GM19025 (cell line): ENCODE data around the gene OLFML2B.
"Not testable (repeated sequence)": the region's sequence is repeated elsewhere in the genome, so short reads cannot be mapped to it uniquely, and the experiment has no call there.

ENCODE experiments used
- ATAC-seq: cut with Tn5 transposase; IDR thresholded peaks from one replicate; pipeline ENCODE4 v1.9.1; 2021; ENCODE audit warnings: mild to moderate bottlenecking, low read depth, moderate library complexity; ENCODE audit not compliant: unreplicated experiment

The OLFML2B gene

GRCh38 chr1:162036163-162036562 lies 12.5 kb upstream of the OLFML2B start:
- ATAC-seq, result no peak

GRCh38 chr1:162035241-162035640 lies 11.6 kb upstream of the OLFML2B start:
- no peak for ATAC-seq

DNA sequence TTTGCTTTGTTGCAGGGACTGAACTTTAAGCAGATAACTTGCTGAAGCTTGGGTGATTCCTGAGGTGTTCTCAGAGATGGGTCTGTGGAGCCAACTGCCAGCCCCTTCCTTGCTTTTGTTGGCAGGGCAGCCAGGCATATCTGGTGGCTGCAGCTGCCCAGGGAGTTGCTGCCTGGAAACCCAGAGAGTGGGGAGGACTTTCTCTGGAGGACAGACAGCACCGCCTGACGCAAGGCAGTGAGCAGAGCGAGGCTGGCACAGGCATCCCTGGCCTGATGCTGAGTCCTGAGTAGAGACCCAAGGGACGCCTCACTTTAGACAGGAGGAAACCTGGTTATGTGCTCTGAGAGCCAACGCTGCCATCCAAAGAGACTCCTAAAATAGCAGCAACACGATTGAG lies 9.8 kb upstream of the OLFML2B start:
- ATAC-seq, result no peak

GRCh38 chr1:162030759-162031280 lies 7.2 kb upstream of the OLFML2B start:
- no peak for ATAC-seq

- no peak for ATAC-seq
Observed at GRCh38 chr1:162029157-162029556, 5.5 kb upstream of the OLFML2B start.

- ATAC-seq, result no peak
Observed at GRCh38 chr1:162028726-162029125, 5.1 kb upstream of the OLFML2B start.

DNA sequence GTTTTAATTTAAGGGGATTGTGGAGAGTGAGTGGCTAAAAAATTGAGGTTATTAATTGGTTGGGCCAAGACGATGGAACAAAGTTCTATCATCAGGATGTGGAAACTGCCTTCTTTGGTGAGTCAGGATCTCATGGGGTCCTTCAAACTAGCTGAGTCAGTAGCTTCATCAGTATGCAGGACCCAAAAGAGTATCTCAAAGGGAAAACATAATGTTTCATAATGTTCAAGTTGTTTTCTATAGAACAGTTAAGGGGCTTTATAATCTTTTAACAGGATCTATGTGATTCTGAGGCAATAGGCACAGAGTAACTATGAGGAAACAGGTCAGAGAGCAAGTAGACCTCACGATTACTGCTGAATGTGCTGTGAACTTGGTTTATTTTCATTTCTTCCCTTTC lies 3.2 kb upstream of the OLFML2B start:
- no peak for ATAC-seq

DNA sequence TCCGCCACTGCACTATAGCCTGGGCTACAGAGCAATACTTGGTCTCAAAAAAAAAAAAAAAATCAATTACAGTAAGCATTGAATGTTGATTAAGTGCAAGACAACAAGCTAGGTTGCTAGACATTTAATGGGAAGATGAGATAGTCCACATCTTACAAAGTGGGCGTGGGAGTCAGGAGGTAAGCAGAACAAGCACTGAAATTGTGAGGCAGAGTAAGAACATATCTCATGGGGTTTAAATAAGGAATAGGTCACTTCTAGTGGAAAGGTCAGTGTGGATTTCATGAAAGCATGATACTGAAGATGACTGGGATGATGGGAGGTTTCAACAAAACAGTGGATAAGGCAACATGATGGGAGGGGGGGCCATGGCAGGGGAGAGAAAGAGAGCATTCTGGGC lies 1.9 kb upstream of the OLFML2B start:
- no peak for ATAC-seq

- no peak for ATAC-seq
Observed at GRCh38 chr1:162023181-162023546, 505 bp downstream of the OLFML2B start.

DNA sequence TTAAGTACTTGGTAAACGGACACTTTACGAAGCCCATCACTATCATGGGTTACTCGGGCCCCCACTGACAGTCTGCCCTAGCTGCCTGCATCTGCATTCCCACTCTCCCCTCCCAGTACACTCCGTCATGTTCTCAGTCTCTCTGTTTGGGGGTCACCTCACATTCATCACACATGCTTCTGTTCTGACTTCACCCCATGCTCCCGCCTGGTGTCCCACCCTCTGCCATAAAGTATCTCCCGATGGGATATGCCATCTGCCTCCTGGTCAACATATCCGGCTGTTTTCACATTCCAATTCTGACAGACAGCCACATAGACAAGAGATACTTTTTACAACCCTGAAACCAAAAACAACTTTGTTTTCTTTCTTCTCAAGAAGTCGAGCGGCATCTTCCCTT lies 1.0 kb downstream of the OLFML2B start:
- ATAC-seq, result no peak

DNA sequence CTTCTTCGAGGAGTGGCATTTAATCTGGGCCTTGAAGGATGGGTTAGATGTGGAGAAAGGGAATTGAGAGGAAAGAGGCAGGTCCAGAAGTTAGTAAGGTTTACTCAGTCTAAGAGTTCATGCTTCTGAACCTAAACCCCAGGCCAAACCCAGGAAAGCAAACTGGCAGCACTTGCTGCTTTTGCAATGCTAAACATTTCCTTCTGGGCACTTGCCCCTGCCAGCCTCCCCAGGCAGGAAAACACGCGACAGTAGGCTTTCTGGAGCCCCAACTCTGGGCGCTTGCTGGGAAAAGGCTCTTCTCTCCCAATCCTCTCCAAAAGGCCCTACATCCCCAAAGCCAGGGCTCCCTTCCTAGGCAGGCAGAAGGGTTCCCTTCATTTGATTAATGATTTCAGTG lies 2.5 kb downstream of the OLFML2B start:
- ATAC-seq, result no peak

GRCh38 chr1:162020150-162020549 lies 3.5 kb downstream of the OLFML2B start:
- no peak for ATAC-seq

- no peak for ATAC-seq
Observed at GRCh38 chr1:162019446-162019845, 4.2 kb downstream of the OLFML2B start.

DNA sequence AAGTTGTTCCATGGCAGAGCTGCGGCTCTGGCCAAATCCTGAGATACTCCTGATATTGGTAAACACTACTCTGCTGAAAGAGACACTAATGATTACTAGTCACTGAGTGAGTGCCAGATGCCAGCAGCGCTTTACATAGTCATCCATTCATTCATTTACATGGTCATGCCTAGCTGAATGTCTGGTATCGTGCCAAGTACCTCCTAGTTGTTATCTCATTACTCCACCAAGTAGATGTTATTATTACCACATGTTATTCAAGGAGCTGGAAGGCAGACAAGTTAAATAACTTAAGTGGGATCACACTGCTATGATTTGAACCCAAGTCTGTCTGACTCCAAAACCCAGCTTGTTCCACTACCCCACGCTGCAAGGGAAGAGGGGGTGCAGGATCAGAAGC lies 4.7 kb downstream of the OLFML2B start:
- ATAC-seq, result no peak

DNA sequence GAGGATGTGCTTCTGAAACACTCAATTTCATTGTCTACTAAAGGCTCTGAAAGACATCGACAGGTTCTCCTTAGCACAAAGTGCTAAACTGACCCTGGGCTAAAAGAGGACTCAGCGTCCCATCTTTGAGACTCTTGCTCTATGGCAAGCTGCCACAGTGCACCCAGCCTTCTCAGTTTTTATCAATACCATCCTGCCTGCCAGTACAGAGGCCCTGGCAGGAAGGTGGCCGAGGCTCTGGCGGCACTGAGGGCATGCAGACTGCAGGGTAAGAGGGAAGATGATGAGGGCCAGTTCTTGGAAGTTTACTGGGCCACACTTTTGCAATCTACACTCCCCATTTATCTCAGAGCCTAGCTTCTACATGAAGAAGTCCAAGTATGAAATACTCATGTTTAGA lies 5.3 kb downstream of the OLFML2B start:
- no peak for ATAC-seq

DNA sequence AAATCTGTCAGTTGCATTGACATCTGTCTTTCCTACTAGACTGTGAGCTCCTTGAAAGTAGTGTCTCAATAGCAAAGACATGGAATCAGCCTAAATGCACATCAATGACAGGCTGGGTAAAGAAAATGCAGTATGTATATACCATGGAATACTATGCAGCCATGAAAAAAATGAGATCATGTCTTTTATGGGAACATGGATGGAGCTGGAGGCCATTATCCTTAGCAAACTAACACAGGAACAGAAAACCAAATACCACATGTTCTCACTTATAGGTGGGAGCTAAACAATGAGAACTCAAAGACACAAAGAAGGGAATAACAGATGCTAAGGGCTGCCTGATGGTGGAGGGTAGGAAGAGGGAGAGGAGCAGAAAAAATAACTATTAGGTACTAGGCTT lies 5.9 kb downstream of the OLFML2B start:
- ATAC-seq, result not testable (repeated sequence)

GRCh38 chr1:162016631-162017030 lies 7.0 kb downstream of the OLFML2B start:
- no peak for ATAC-seq

DNA sequence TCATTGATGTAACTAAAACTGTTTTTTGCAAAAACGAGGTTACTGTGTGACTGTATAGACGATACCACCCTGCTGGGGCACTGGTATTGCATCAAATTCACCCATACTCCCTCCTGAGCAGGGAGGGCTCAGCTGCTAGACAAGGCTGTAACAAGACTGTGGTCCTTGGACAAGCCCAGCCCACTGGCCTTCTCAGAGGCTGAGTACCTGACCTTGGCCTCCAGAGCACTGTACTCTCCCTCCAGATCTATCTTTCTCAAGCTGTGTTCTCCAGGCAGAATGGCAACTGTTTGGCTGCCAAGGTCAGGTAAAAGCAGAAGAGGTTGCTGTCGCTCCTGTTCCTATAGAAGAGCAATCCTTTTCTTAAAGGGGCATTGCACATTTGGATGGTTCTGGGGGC lies 8.5 kb downstream of the OLFML2B start:
- no peak for ATAC-seq

DNA sequence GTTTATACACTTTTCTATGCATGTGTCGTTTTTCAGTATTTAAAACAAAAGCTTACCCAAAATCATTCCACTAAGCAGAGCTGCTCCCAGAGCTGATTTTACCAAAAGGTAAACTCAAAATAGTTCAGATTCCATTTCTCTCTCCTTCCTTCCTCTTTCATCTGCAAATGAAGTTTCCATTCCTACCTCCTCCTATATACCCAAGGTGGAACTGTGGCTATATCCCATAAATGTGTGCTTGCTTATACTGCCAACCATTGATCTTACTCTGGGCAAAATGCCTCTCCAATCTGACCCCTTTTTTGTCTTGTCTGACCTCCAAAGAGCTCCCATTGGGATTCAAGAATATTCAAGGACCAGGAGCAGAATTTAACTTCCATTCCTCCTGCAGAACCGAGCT lies 9.5 kb downstream of the OLFML2B start:
- no peak for ATAC-seq

DNA sequence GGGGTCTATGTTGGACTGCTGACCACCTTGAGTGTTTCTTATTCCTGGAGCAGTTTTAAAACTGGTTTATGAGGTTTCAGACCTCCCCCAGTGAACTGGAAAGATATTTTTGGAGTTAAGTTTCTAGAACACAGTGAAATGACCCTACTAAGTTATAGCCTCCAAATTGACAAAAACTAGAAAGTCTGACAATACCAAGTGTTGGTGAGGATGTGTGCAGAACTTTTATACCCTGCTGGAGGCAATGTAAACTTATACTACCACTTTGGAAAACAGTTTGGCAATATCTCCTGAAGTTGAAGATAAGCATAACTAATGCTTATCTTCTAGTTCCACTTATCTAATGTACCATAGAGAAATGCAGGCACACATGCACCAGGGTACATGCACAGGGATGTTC lies 10.4 kb downstream of the OLFML2B start:
- no peak for ATAC-seq

GRCh38 chr1:162011337-162012012 lies 12.2 kb downstream of the OLFML2B start:
- ATAC-seq, result no peak

- ATAC-seq, result no peak
Observed at GRCh38 chr1:162010175-162010506, 13.5 kb downstream of the OLFML2B start.
